ENCODE data around the gene BCL7C. TPM values are rescaled to one million over a fixed set of nuclear protein-coding genes. Genes with fewer than 3 reads are reported as not detected.

BCL7C gene
- total and polyA plus RNA-seq, 2 of the 8 experiments (the other 6 are each of a cell fraction or from before 2014, with no cell fraction given) = 8.6 to 17.2 TPM

- TF ChIP-seq EZH2 (IDR thresholded peaks at IDR 0.05; ENCODE audit: low read depth, low read length, severe bottlenecking) (no peak), ATF2 (IDR thresholded peaks at IDR 0.05; ENCODE audit: low read length) (no peak), YY1 (IDR thresholded peaks at IDR 0.05; ENCODE audit: low read depth, low read length) (no peak), KDM4A (IDR thresholded peaks at IDR 0.05; ENCODE audit: low read depth, low read length, severe bottlenecking) (no peak), RAD21 (IDR thresholded peaks at IDR 0.05 in 1 of 2, conservative IDR thresholded peaks at IDR 0.05 in 1 of 2; ENCODE audit: low read depth in 2 of 2, low read length in 2 of 2) (no peak), TCF12 (IDR thresholded peaks at IDR 0.05; ENCODE audit: low read depth, low read length) (no peak), KDM1A (IDR thresholded peaks at IDR 0.05; ENCODE audit: borderline replicate concordance, low read length) (no peak)
These were observed 35.8 kb downstream of the BCL7C start (continued) for GRCh38 chr16:30858111-30858495.
